B cell (primary cell): ENCODE results near the gene ATPAF2.

Experiments used
- EZH2 ChIP-seq: IDR thresholded peaks from 2 replicates; pipeline ENCODE4 v1.6.1; 2012; ENCODE audit warnings: borderline replicate concordance, low read depth, mild to moderate bottlenecking, moderate library complexity, low read length; ENCODE audit not compliant: insufficient read depth, poor library complexity, severe bottlenecking
- TF ChIP-seq, protein P1 (sequence below): fragments of 200-600 bp; IDR thresholded peaks from one replicate; pipeline ENCODE4 v1.8.0; 2022; ENCODE audit warnings: antibody characterized with exemption, mild to moderate bottlenecking

DNA sequence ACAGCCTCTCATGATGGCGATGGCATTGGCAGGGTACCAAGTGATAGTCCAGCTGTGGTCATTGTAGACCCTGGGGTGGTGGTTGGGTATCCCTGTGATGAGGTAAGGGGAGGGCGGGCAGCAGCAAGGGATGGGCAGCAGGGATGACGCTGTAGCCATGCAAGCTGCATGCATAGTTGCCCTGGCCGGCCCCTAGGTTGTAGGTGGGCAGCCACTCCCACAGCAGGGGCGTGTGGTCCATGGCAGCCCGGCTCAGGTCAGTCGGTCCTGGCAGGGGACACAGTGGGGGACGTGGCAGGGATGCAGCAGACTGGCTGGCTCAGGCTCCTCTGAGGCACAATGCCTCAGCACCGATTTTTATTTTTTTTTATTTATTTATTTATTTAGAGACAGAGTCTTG lies 57.6 kb downstream of the ATPAF2 start:
- TF ChIP-seq, protein P1, sequence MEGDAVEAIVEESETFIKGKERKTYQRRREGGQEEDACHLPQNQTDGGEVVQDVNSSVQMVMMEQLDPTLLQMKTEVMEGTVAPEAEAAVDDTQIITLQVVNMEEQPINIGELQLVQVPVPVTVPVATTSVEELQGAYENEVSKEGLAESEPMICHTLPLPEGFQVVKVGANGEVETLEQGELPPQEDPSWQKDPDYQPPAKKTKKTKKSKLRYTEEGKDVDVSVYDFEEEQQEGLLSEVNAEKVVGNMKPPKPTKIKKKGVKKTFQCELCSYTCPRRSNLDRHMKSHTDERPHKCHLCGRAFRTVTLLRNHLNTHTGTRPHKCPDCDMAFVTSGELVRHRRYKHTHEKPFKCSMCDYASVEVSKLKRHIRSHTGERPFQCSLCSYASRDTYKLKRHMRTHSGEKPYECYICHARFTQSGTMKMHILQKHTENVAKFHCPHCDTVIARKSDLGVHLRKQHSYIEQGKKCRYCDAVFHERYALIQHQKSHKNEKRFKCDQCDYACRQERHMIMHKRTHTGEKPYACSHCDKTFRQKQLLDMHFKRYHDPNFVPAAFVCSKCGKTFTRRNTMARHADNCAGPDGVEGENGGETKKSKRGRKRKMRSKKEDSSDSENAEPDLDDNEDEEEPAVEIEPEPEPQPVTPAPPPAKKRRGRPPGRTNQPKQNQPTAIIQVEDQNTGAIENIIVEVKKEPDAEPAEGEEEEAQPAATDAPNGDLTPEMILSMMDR: no peak
- TF ChIP-seq EZH2: no peak
